ENCODE results near the gene ABCB8.
A peak's percentile ranks its signal among the peaks of the same experiment; 100 is the strongest.

DNA sequence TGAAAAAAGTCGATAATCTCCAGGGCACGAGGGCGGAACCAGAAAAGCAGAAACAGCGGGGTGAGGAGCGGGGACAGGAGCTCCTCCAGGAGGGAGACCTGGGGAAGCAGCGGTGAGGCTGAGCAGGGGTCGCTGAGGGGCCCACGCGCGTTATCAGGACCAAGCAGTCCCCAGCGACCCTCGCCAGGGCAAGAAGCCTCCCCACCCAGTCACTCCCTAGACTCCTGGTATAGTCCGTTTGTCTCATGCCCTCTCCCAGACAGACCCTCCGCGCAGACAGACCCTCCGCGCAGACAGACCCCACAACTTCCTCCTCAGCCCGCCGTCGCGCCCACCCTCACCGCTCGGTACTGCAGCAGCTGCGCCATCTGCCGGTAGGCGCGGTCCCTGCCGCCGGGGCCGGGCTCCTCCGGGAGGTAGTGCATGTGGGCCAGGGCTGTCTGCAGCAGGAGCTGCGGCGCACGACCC, 10.3 kb upstream of the ABCB8 start:
- TF ChIP-seq BRCA1 (IDR thresholded peaks at IDR 0.05; ENCODE audit: low read depth, low read length) (no peak), POLR2AphosphoS5 (IDR thresholded peaks at IDR 0.05; ENCODE audit: low read depth, low read length) (no peak), JUND (IDR thresholded peaks at IDR 0.05; ENCODE audit: low read length) (no peak), TAF1 (IDR thresholded peaks at IDR 0.05; ENCODE audit: low read depth, low read length) (peak; percentile 55; the same call in 1 of the 2 replicates), TCF12 (IDR thresholded peaks at IDR 0.05; ENCODE audit: low read depth, low read length) (0 out of 2 replicates have a peak, but pooled peaks have one; percentile 58), EGR1 (IDR thresholded peaks at IDR 0.05; ENCODE audit: borderline replicate concordance, low read depth, low read length) (peak; percentile 49; the same call in 1 of the 2 replicates), TBP (IDR thresholded peaks at IDR 0.05; ENCODE audit: low read depth, low read length) (no peak; the same call in 1 of the 2 replicates)
- TF ChIP-seq, protein P1, sequence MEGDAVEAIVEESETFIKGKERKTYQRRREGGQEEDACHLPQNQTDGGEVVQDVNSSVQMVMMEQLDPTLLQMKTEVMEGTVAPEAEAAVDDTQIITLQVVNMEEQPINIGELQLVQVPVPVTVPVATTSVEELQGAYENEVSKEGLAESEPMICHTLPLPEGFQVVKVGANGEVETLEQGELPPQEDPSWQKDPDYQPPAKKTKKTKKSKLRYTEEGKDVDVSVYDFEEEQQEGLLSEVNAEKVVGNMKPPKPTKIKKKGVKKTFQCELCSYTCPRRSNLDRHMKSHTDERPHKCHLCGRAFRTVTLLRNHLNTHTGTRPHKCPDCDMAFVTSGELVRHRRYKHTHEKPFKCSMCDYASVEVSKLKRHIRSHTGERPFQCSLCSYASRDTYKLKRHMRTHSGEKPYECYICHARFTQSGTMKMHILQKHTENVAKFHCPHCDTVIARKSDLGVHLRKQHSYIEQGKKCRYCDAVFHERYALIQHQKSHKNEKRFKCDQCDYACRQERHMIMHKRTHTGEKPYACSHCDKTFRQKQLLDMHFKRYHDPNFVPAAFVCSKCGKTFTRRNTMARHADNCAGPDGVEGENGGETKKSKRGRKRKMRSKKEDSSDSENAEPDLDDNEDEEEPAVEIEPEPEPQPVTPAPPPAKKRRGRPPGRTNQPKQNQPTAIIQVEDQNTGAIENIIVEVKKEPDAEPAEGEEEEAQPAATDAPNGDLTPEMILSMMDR (IDR thresholded peaks at IDR 0.05; ENCODE audit: control extremely low read depth in 1 of 3, insufficient read depth in 1 of 3, low read depth in 1 of 3, low read length in 3 of 3) = peak in 2 of 3 experiments; percentile 95 to 97; a peak in 3 of 4 replicates
